Stimulated activated CD8-positive, alpha-beta memory T cell treated with anti-CD3 and anti-CD28 coated beads, Interleukin-12 subunit alpha, Interleukin-12 subunit beta, amount 100 ng/mL, for 1 hour (primary cell): ENCODE results near the gene PPP1R10.

ENCODE experiments used
- DNase-seq: peaks from one replicate; pipeline ENCODE4 v3.0.0-alpha.2; 2020; ENCODE audit warnings: low read depth

PPP1R10 gene

GRCh38 chr6:30556066-30556905 lies 60.8 kb downstream of the PPP1R10 start, which contains the start of gene GNL1:
Gene GNL1 (minus strand): TSS chr6:30556489. CDS start chr6:30556203, 286 bp downstream.
- DNase-seq: peak; percentile 98

GRCh38 chr6:30555816-30556065 lies 61.3 kb downstream of the PPP1R10 start:
- no peak for DNase-seq

- DNase-seq: no peak
Observed at GRCh38 chr6:30554962-30555815, 61.9 kb downstream of the PPP1R10 start.

- no peak for DNase-seq
Observed at GRCh38 chr6:30554404-30554803, 62.6 kb downstream of the PPP1R10 start.
